PC-9 (cell line): Measurements from ENCODE around the gene ESAM. TPM values are rescaled to one million over a fixed set of nuclear protein-coding genes. Genes with fewer than 3 reads are reported as not detected.
A peak's percentile ranks its signal among the peaks of the same experiment; 100 is the strongest.
"Not testable (repeated sequence)": the region's sequence is repeated elsewhere in the genome, so short reads cannot be mapped to it uniquely, and the experiment has no call there.

Source experiments
- BruUV-seq: library from RNA; stranded (reverse); fragments of 400-500 nt; replicated peaks from 2 replicates; lab custom pipeline; 2021; lab: Mats Ljungman, UMichigan
- CTCF ChIA-PET: fragments of 300-600 bp; sonication (Branson Sonifier 250); formaldehyde crosslinking; loops from one replicate; lab custom pipeline; 2022; ENCODE audit warnings: antibody characterized with exemption; lab: Charles Lee
- POLR2A ChIA-PET: fragments of 300-600 bp; sonication (Branson Sonifier 250); formaldehyde crosslinking; loops from one replicate; lab custom pipeline; 2022; ENCODE audit warnings: antibody characterized with exemption; ENCODE audit not compliant: unreplicated experiment; lab: Charles Lee
- DNase-seq, 2 experiments: peaks; one replicate each; pipeline versions ENCODE4 v3.0.0 to v3.0.0-alpha.2; 2015 to 2022; ENCODE audit warnings: mixed read lengths in 1 of 2
- H2AFZ ChIP-seq: fragments of 200-600 bp; sonication (generic); 2 replicates; pipeline ENCODE4 v1.8.1; 2017; ENCODE audit warnings: antibody characterized with exemption
- H3F3A ChIP-seq: fragments of 200-600 bp; sonication (generic); 2 replicates; pipeline ENCODE4 v1.8.1; 2017; ENCODE audit warnings: antibody characterized with exemption, mild to moderate bottlenecking, low read depth; ENCODE audit not compliant: insufficient read depth
- H3K27ac ChIP-seq: fragments of 200-600 bp; sonication (generic); 2 replicates; pipeline ENCODE4 v1.6.1; 2016; ENCODE audit warnings: mixed run types
- H3K27me3 ChIP-seq: fragments of 200-600 bp; sonication (generic); 2 replicates; pipeline ENCODE4 v1.6.1; 2016; ENCODE audit warnings: low read depth, mixed run types; ENCODE audit not compliant: insufficient read depth
- H3K36me3 ChIP-seq: fragments of 200-600 bp; sonication (generic); 2 replicates; pipeline ENCODE4 v1.6.1; 2016; ENCODE audit warnings: low read depth, mixed run types
- H3K4me1 ChIP-seq: fragments of 200-600 bp; sonication (generic); replicated peaks from 2 replicates; pipeline ENCODE4 v1.6.1; 2016; ENCODE audit warnings: mixed run types; ENCODE audit not compliant: insufficient read depth
- H3K4me2 ChIP-seq: fragments of 200-600 bp; sonication (generic); 2 replicates; pipeline ENCODE4 v1.6.1; 2017; ENCODE audit warnings: mixed run types
- H3K4me3 ChIP-seq: fragments of 200-600 bp; sonication (generic); 2 replicates; pipeline ENCODE4 v1.6.1; 2016; ENCODE audit warnings: mixed run types
- H3K79me2 ChIP-seq: fragments of 200-600 bp; sonication (generic); 2 replicates; pipeline ENCODE4 v1.6.1; 2017; ENCODE audit warnings: low read depth, mixed run types
- H3K9me2 ChIP-seq: fragments of 200-600 bp; sonication (generic); 2 replicates; pipeline ENCODE4 v1.8.1; 2017; ENCODE audit warnings: mild to moderate bottlenecking; ENCODE audit not compliant: insufficient read depth
- H3K9me3 ChIP-seq: fragments of 200-600 bp; sonication (generic); 2 replicates; pipeline ENCODE4 v1.8.1; 2016; ENCODE audit warnings: low read depth; ENCODE audit not compliant: insufficient read depth
- H4K20me1 ChIP-seq: fragments of 200-600 bp; sonication (generic); 2 replicates; pipeline ENCODE4 v1.8.1; 2017; ENCODE audit not compliant: insufficient read depth
- EZH2 ChIP-seq: fragments of 200-600 bp; sonication (generic); IDR thresholded peaks from 2 replicates; pipeline ENCODE4 v1.8.0; 2017; ENCODE audit warnings: antibody characterized with exemption, low read depth
- intact Hi-C: fragments of 100-400 bp; cut with micrococcal nuclease; formaldehyde crosslinking; loops from one replicate; pipeline ENCODE4 v1.10.0; 2022; ENCODE audit not compliant: unreplicated experiment
- total RNA-seq: library from RNA; stranded (reverse); gene quantifications from 2 replicates; pipeline ENCODE4 v1.2.3, GENCODE V29; 2021
- TF ChIP-seq, protein P1 (sequence below): fragments of 200-600 bp; sonication (generic); conservative IDR thresholded peaks from 2 replicates; pipeline ENCODE4 v1.6.1; 2017; ENCODE audit warnings: mixed run types, antibody characterized with exemption, mild to moderate bottlenecking, moderate library complexity

The ESAM gene
- total RNA-seq, 1 experiment from 2014 or later = 13.5 TPM

DNA sequence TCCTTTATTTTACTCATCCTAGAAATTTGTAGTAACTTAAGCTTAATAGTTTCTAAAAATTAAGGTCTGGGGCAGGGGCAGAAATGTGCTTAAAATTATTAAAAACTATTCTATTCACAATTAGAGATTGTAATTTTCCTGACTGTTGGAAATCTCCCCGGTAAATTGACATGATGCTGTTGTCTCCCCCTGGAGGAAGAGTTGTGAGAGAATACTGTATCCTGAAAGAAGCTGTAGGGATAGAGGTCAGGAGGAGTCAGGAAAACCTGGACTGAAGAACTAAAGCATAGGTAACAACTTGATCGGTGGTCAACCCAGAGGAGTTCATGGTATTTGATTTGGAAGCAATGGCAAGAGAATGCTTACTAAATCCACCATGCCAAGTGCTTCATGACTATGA, 16.2 kb upstream of the ESAM start:
- no peak for TF ChIP-seq EZH2
- TF ChIP-seq, protein P1, sequence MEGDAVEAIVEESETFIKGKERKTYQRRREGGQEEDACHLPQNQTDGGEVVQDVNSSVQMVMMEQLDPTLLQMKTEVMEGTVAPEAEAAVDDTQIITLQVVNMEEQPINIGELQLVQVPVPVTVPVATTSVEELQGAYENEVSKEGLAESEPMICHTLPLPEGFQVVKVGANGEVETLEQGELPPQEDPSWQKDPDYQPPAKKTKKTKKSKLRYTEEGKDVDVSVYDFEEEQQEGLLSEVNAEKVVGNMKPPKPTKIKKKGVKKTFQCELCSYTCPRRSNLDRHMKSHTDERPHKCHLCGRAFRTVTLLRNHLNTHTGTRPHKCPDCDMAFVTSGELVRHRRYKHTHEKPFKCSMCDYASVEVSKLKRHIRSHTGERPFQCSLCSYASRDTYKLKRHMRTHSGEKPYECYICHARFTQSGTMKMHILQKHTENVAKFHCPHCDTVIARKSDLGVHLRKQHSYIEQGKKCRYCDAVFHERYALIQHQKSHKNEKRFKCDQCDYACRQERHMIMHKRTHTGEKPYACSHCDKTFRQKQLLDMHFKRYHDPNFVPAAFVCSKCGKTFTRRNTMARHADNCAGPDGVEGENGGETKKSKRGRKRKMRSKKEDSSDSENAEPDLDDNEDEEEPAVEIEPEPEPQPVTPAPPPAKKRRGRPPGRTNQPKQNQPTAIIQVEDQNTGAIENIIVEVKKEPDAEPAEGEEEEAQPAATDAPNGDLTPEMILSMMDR = peak; percentile 48; the same call in 1 of the 2 replicates
- H3K36me3 ChIP-seq = no peaks in the 10 kb centered on the region; the same call in 1 of the 2 replicates
- no peak for DNase-seq
- no peaks in the 10 kb centered on the region for H3K27me3 ChIP-seq
- intact Hi-C loops = no loop called here
- no peak overlapping the region for H2AFZ ChIP-seq
- no peaks in the 10 kb centered on the region for H3K9me3 ChIP-seq
- POLR2A ChIA-PET = no interaction called here
- H3K9me2 ChIP-seq = no peaks in the 10 kb centered on the region
- H4K20me1 ChIP-seq = no peaks in the 10 kb centered on the region
- no peaks in the 10 kb centered on the region; the same call in 1 of the 2 replicates for H3F3A ChIP-seq
- H3K4me1 ChIP-seq = no peaks in the 10 kb centered on the region
- H3K27ac ChIP-seq = no peak overlapping the region
- peaks cover 28% of the 10 kb centered on the region for H3K79me2 ChIP-seq
- H3K4me3 ChIP-seq = no peak overlapping the region
- CTCF ChIA-PET = interaction anchor here (1.2 kb wide), 1 partner anchor 32 kb away, joined by 5 read pairs; no protein-coding TSS in a partner anchor
- H3K4me2 ChIP-seq = no peak overlapping the region
- no TSS peak for BruUV-seq

DNA sequence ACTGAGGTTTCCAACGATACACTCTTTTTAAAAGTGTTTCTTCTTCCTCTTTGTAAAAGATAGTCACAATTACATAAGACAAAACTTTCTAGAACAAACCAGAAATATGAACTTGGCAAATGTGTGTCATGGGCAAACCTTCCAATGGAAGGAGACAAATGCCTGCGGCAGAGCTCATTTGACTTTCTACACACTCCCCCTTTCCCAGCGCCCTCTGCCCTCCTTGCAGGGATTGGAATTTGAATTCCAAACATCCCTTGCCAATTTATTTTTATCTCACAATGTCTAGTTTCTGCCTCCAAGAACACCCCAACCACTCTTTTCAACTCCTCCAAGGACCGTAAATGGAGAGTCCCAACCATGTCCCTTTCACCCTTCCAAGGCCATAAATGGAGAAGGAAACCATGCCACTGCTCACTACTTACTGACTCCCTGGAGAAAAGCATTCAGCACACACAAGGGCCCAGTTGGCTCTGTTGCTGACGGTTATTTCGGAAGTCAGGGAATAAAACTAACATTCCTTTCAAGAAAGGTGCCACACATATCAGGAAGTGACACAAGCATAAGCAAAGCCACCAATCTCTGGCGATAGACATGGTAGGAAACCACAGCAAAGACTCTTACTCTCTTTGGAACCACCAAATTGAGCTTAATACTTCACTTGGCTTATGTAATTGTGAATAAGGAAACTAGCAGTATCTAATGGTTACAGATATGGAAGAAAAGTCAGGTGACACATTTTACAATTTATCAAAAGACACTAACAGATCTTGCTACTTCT, 15.0 kb upstream of the ESAM start:
- TF ChIP-seq, protein P1 = no peak
- no peak for TF ChIP-seq EZH2
- no TSS peak for BruUV-seq
- Histone ChIP-seq H3K79me2 (peaks cover 28% of the 10 kb centered on the region), H4K20me1 (no peaks in the 10 kb centered on the region), H3K27ac (no peak overlapping the region), H3K4me3 (no peak overlapping the region), H3K4me2 (no peak overlapping the region), H3K36me3 (no peaks in the 10 kb centered on the region; the same call in 1 of the 2 replicates), H3K27me3 (no peaks in the 10 kb centered on the region), H3F3A (peaks cover 3% of the 10 kb centered on the region; the same call in 1 of the 2 replicates), H3K9me3 (no peaks in the 10 kb centered on the region), H3K9me2 (no peaks in the 10 kb centered on the region), H2AFZ (no peak overlapping the region), H3K4me1 (peaks cover 2% of the 10 kb centered on the region)
- intact Hi-C loops = no loop called here
- POLR2A ChIA-PET = no interaction called here
- CTCF ChIA-PET = no interaction called here
- no peak for DNase-seq

DNA sequence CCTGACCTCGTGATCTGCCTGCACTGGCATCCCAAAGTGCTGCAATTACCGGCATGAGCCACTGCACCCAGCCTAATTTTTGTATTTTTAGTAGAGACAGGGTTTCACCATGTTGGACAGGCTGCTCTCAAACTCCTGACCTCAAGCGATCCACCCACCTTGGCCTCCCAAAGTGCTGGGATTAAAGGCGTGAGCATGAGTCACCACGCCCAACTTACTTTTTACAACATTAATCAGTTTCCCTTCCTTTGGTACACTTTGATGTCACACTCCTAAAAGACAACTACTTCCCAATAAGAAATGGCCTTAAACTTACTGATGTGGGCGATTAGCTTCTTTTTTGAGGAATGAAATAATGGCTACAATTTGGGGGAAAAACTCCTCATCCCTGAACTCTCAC, 8.9 kb upstream of the ESAM start:
- H3K4me3 ChIP-seq, H3K9me3 ChIP-seq, H3K27me3 ChIP-seq, intact Hi-C loops, H4K20me1 ChIP-seq, POLR2A ChIA-PET, H2AFZ ChIP-seq, H3K9me2 ChIP-seq, BruUV-seq, DNase-seq: not testable (repeated sequence)
- Histone ChIP-seq H3K4me1 (peaks cover 42% of the 10 kb centered on the region), H3F3A (peaks cover 42% of the 10 kb centered on the region), H3K79me2 (peaks cover 26% of the 10 kb centered on the region; the same call in 1 of the 2 replicates), H3K4me2 (peak overlapping the region; percentile 49; the same call in 1 of the 2 replicates), H3K36me3 (peaks cover 19% of the 10 kb centered on the region; the same call in 1 of the 2 replicates), H3K27ac (peak overlapping the region; percentile 72)
- CTCF ChIA-PET = interaction anchor here (0.8 kb wide), 1 partner anchor 28 kb away, joined by 7 read pairs; no protein-coding TSS in a partner anchor
